NB4 (cell line): Measurements from ENCODE around the gene ROBO3.

ENCODE experiments used
- DNase-seq: peaks from one replicate; pipeline ENCODE4 v3.0.0; 2010; ENCODE audit warnings: low read depth
- H3K4me3 ChIP-seq: one replicate; pipeline ENCODE4 v1.5.1; 2011; ENCODE audit warnings: mild to moderate bottlenecking, low read depth, low read length, moderate library complexity
- MYC ChIP-seq: IDR thresholded peaks from 2 replicates; pipeline ENCODE4 v1.6.1; 2011; ENCODE audit warnings: low read depth, low read length
- POLR2A ChIP-seq: IDR thresholded peaks from 2 replicates; pipeline ENCODE4 v1.6.1; 2011; ENCODE audit warnings: mild to moderate bottlenecking; ENCODE audit not compliant: insufficient read length; ENCODE audit errors: extremely low read depth
- TF ChIP-seq, protein P1 (sequence below): IDR thresholded peaks from 2 replicates; pipeline ENCODE4 v1.6.1; 2011; ENCODE audit warnings: low read depth, low read length
- TF ChIP-seq, protein P2 (sequence below): IDR thresholded peaks from one replicate; pipeline ENCODE4 v1.5.1; 2012; ENCODE audit warnings: low read depth, low read length

The ROBO3 gene

DNA sequence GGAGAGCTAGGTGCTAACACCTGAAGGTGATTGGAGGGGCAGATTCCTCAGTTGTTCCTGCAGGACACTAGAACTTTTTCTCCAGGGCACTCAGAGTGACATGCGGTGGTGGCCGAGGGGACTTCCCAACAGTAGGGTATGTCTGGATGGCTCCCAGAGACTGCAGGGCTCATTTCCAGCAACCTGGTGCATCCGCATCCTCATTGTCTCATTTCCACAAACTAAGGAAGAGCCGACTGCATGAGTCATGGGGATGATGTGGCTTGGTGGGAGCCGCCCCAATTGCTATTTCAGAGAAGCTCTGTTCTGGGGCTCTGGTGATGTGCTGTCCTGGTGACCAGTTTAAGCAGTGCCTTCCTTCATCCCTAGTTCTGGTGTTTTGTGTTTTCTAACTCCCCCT is 35.2 kb downstream of the ROBO3 start:
- DNase-seq = no peak
- no peak overlapping the region for H3K4me3 ChIP-seq
- TF ChIP-seq, protein P1, sequence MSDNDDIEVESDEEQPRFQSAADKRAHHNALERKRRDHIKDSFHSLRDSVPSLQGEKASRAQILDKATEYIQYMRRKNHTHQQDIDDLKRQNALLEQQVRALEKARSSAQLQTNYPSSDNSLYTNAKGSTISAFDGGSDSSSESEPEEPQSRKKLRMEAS = no peak
- TF ChIP-seq POLR2A = no peak
- TF ChIP-seq, protein P2, sequence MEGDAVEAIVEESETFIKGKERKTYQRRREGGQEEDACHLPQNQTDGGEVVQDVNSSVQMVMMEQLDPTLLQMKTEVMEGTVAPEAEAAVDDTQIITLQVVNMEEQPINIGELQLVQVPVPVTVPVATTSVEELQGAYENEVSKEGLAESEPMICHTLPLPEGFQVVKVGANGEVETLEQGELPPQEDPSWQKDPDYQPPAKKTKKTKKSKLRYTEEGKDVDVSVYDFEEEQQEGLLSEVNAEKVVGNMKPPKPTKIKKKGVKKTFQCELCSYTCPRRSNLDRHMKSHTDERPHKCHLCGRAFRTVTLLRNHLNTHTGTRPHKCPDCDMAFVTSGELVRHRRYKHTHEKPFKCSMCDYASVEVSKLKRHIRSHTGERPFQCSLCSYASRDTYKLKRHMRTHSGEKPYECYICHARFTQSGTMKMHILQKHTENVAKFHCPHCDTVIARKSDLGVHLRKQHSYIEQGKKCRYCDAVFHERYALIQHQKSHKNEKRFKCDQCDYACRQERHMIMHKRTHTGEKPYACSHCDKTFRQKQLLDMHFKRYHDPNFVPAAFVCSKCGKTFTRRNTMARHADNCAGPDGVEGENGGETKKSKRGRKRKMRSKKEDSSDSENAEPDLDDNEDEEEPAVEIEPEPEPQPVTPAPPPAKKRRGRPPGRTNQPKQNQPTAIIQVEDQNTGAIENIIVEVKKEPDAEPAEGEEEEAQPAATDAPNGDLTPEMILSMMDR = no peak
- TF ChIP-seq MYC = no peak

DNA sequence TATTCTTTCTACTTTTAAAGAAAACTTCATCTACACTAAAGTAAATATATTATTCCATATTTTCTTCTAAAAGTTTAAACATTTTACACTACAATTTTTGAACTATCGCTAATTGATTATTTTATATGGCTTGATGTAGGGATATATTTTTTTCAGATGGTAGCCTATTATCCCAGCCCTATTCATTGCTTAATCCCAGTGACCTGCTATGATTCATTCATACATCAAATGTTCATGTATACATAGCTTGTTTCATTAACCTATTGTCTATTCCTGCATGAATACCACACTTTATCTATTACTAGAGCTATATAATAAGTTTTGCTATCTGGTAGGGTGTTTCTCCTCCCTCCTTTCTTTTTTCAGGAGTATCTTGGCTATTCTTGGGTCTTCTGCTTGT is 37.4 kb downstream of the ROBO3 start:
- DNase-seq = no peak
- H3K4me3 ChIP-seq = no peak overlapping the region
- TF ChIP-seq POLR2A (no peak), MYC (no peak)
- TF ChIP-seq, protein P1 = no peak
- TF ChIP-seq, protein P2 = no peak

DNA sequence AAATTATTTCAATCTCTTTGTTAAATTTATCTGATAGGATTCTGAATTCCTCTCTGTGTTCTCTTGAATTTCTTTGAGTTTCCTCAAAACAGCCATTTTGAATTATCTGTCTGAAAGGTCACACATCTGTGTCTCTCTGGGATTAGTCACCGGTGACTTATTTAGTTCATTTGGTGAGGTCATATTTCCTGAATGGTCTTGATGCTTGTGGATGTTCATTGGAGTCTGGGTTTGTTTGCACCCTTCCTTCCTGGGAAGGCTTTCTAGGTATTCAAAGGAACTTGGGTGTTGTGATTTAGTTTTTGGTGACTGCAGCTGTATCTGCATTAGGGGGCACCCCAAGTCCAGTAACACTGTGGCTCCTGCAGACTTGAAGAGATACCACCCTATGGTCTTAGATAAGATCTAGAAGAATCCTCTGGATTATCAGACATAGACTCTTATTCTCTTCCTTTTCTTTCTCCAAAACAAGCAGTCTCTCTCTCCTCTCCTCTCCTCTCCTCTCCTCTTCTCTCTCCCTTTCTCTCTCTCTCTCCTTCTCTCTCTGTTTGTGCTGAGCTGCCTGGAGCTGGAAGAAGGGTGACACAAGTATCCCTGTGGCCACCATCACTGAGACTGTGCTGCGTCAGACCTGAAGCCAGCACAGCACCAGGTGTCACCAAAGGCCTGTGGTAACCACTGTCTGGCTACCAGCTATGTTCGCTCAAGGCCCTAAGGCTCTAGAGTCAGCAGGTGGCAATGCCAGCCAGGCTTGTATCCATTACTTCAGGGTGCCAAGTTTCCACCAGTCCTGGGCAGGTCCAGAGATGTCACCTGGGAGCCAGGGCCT is 50.5 kb downstream of the ROBO3 start:
- no peak for DNase-seq
- TF ChIP-seq MYC = no peak
- TF ChIP-seq, protein P2 = no peak
- TF ChIP-seq, protein P1 = no peak
- no peak overlapping the region for H3K4me3 ChIP-seq

DNA sequence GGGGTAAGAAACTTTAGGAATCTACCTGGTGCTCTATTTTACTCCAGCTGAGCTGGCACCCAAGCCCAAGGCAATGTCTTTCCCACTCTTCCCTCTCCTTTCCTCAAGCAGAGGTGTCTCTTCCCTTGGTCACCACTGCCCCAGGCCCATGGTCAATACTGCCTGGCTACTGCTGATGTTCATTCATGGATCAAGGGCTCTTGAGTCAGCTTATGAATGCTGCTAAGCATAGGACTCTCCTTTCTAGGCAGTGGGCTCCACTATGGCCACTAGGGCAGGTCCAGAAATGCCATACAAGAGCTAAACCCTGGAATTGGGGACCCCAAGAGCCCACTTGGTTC is 51.1 kb downstream of the ROBO3 start:
- no peak for DNase-seq
- TF ChIP-seq, protein P2 = no peak
- TF ChIP-seq, protein P1 = no peak
- no peak for TF ChIP-seq MYC
- no peak for TF ChIP-seq POLR2A
- no peak overlapping the region for H3K4me3 ChIP-seq

DNA sequence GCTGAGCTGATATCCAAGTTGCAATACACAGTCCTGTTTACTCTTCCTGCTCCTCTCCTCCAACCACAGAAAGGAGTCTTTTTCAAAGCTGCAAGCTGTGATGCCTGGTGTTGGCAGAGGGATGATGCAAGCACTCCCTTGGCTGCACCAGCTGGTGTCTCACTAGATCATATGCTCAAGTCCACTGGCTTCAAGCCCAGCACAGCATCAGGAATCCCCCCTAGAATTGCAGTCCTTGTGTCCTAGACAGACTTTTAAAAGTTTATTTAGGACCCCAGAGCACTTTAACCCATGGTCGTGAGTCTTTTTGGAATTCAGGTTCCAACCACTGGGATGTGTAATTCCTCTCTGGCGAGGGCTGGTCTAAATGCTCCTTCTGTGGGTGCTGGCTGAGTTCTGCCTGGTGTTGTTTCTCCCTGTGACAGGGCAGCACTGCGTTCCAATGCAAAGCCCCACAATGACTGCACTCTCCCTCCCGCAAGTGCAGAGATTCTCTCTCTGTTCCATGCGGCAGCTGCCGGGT is 51.9 kb downstream of the ROBO3 start:
- no peak for DNase-seq
- TF ChIP-seq MYC (no peak), POLR2A (no peak)
- TF ChIP-seq, protein P1 = no peak
- TF ChIP-seq, protein P2 = no peak
- no peak overlapping the region for H3K4me3 ChIP-seq
